ENCODE results near the gene MST1R.

Gene MST1R

DNA sequence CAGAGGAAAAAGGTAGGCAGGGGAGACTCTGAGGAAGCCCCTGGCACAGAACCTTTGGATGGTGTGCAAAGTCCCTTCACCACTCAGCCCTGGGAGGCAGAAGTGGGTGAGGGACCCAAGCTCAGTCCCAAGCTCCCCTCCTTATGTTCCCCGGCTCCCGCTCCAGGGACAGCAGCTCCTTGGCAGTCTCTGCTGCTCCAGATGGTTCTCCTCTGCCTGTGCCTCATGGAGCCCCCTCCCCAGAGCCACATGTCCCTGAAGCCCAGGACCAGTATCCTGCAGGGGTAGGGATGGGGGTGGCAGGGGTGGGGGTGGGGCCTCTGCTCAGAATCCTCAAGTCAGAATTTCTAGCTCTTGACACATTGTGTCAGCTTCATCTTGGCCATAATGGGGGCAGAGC lies 26.0 kb downstream of the MST1R start:
- Mint-ChIP-seq H3K36me3 (ENCODE audit: low read depth) (no peaks in the 10 kb centered on the region), H3K27me3 (ENCODE audit: low read depth, poor library complexity) (peaks cover 10% of the 10 kb centered on the region), H3K4me3 (no peak overlapping the region), H3K9me3 (no peaks in the 10 kb centered on the region), H3K4me1 (peaks cover 37% of the 10 kb centered on the region), H3K27ac (no peak overlapping the region)
- TF ChIP-seq, protein P1, sequence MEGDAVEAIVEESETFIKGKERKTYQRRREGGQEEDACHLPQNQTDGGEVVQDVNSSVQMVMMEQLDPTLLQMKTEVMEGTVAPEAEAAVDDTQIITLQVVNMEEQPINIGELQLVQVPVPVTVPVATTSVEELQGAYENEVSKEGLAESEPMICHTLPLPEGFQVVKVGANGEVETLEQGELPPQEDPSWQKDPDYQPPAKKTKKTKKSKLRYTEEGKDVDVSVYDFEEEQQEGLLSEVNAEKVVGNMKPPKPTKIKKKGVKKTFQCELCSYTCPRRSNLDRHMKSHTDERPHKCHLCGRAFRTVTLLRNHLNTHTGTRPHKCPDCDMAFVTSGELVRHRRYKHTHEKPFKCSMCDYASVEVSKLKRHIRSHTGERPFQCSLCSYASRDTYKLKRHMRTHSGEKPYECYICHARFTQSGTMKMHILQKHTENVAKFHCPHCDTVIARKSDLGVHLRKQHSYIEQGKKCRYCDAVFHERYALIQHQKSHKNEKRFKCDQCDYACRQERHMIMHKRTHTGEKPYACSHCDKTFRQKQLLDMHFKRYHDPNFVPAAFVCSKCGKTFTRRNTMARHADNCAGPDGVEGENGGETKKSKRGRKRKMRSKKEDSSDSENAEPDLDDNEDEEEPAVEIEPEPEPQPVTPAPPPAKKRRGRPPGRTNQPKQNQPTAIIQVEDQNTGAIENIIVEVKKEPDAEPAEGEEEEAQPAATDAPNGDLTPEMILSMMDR (IDR thresholded peaks at IDR 0.05) = no peak
- DNase-seq = no peak

- Mint-ChIP-seq H3K9me3 (no peaks in the 10 kb centered on the region), H3K4me1 (peaks cover 36% of the 10 kb centered on the region), H3K27me3 (ENCODE audit: low read depth, poor library complexity) (peaks cover 8% of the 10 kb centered on the region), H3K4me3 (no peak overlapping the region), H3K27ac (no peak overlapping the region), H3K36me3 (ENCODE audit: low read depth) (no peaks in the 10 kb centered on the region)
- TF ChIP-seq, protein P1 (IDR thresholded peaks at IDR 0.05) = no peak
- no peak for DNase-seq
Observed at GRCh38 chr3:49876567-49876966, 27.1 kb downstream of the MST1R start.

DNA sequence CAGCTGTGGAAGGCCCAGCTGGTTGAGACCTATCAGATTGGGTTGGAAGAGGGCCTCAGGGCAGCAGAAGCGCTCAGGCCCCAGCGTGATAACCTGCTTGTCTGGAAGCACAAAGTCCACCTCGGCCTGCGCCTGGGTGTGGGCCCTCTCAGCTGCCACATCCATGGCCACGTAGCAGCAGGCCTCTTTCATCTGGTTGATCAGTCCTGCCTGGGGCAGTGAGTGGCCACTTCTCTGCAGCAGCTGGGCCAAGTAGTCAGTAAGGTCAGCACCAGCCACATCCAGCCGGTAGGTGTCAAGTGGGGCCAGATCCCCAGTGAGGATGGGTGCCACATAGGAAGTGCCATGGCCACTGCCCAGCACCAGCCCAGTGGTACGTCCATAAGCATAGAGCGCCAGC lies 30.1 kb downstream of the MST1R start:
- Mint-ChIP-seq H3K27me3 (ENCODE audit: low read depth, poor library complexity) (peaks cover 26% of the 10 kb centered on the region), H3K4me3 (no peak overlapping the region), H3K27ac (no peak overlapping the region), H3K36me3 (ENCODE audit: low read depth) (no peaks in the 10 kb centered on the region), H3K4me1 (peaks cover 22% of the 10 kb centered on the region), H3K9me3 (no peaks in the 10 kb centered on the region)
- no peak for DNase-seq
- TF ChIP-seq, protein P1 (IDR thresholded peaks at IDR 0.05) = no peak

DNA sequence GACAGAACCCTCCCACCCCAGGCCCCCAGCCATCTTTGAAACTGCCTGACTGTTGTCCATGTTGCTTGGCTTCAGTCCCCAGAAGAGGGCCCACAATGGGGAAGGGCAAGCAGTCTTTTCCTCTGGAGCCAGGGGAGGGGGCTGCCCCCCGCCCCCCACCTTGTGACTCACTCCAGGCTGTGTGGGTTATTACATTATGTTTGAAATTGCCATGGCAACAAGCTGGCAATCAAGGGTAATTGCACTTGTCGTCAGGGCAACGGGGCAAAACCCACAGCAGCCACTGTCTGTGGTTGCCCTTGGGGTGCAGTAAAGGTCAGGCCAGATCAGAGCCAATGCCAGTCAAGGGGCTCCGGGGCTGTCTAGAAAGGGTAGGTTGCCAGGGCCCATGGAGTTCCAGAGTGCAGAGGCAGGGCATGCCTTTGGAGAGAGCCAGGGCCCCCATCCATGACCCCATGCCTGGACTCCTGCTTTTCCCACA lies 30.8 kb downstream of the MST1R start:
- Mint-ChIP-seq H3K27ac (no peak overlapping the region), H3K27me3 (ENCODE audit: low read depth, poor library complexity) (peaks cover 34% of the 10 kb centered on the region), H3K9me3 (no peaks in the 10 kb centered on the region), H3K4me1 (peaks cover 30% of the 10 kb centered on the region), H3K36me3 (ENCODE audit: low read depth) (no peaks in the 10 kb centered on the region), H3K4me3 (no peak overlapping the region)
- no peak for DNase-seq
- TF ChIP-seq, protein P1 (IDR thresholded peaks at IDR 0.05) = no peak

GRCh38 chr3:49871531-49872153 lies 32.0 kb downstream of the MST1R start:
- Mint-ChIP-seq H3K36me3 (ENCODE audit: low read depth) (no peaks in the 10 kb centered on the region), H3K4me1 (peaks cover 42% of the 10 kb centered on the region), H3K27me3 (ENCODE audit: low read depth, poor library complexity) (peaks cover 36% of the 10 kb centered on the region), H3K27ac (peak overlapping the region; percentile 60), H3K4me3 (no peak overlapping the region), H3K9me3 (no peaks in the 10 kb centered on the region)
- no peak for DNase-seq
- TF ChIP-seq, protein P1 (IDR thresholded peaks at IDR 0.05) = no peak

GRCh38 chr3:49869525-49870126 lies 34.0 kb downstream of the MST1R start, which contains the start of gene CAMKV:
TSS of gene CAMKV (minus strand) at chr3:49869906. CDS start at chr3:49862388, 7,518 bp downstream.
- peak; percentile 66 for DNase-seq
- TF ChIP-seq, protein P1 (IDR thresholded peaks at IDR 0.05) = no peak
- Mint-ChIP-seq H3K4me1 (peaks cover 54% of the 10 kb centered on the region), H3K4me3 (peak within 1 kb of the TSS; percentile 70), H3K27me3 (ENCODE audit: low read depth, poor library complexity) (peaks cover 29% of the 10 kb centered on the region), H3K27ac (no peak within 1 kb of the TSS), H3K9me3 (no peaks in the 10 kb centered on the region), H3K36me3 (ENCODE audit: low read depth) (no peaks in the 10 kb centered on the region)

All from nephron progenitor cell (in vitro differentiated cells).